Stimulated activated CD8-positive, alpha-beta memory T cell treated with anti-CD3 and anti-CD28 coated beads, Interleukin-12 subunit alpha, Interleukin-12 subunit beta, amount 100 ng/mL, for 1 hour (primary cell): Measurements from ENCODE around the gene TMEM61.
"Not testable (repeated sequence)": the region's sequence is repeated elsewhere in the genome, so short reads cannot be mapped to it uniquely, and the experiment has no call there.

Experiments used
- DNase-seq: peaks from one replicate; pipeline ENCODE4 v3.0.0-alpha.2; 2020; ENCODE audit warnings: low read depth

Gene TMEM61

GRCh38 chr1:54962612-54963395, 17.6 kb upstream of the TMEM61 start:
- DNase-seq, result no peak

DNA sequence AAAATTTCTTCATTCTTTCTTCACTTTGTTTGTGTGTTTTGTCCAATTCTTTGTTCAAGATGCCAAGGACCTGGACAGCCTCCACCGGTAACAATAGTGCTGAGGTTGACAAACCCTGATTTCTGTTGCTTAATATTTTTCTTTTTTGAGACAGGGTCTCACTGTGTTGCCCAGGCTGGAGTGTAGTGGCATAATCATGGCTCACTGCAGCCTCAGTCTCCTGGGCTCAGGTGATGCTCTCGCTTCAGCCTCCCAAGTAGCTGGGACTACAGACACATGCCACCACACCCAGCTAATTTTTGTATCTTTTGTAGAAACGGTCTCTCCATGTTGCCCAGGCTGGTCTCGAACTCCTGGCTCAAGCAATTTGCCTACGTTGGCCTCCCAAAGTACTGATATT, 16.6 kb upstream of the TMEM61 start:
- DNase-seq, result not testable (repeated sequence)

- no peak for DNase-seq
Measured at GRCh38 chr1:54965624-54966340, 14.6 kb upstream of the TMEM61 start.

DNA sequence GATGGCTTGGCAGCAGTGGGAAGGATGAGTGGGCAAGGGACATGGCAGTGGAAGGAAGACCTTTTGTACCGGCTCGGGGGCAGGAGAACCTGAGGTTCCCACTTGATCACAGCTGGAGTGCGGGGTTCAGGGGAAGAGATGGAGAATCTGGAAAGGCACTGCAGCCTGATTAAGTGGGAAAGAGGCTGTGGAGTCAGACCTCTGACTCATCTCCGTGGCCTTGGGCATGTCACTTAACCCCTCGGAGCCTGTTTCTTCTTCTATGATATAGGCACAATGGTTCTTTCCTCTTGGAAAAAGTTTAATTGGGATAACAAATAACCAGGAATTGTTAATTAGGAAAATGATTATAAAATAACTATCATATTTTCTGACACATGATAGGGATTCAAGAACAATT, 13.1 kb upstream of the TMEM61 start:
- DNase-seq, result no peak

GRCh38 chr1:54968551-54968950, 11.9 kb upstream of the TMEM61 start:
- no peak for DNase-seq

- no peak for DNase-seq
Measured at GRCh38 chr1:54969879-54970278, 10.5 kb upstream of the TMEM61 start.

- no peak for DNase-seq
Measured at GRCh38 chr1:54970901-54971300, 9.5 kb upstream of the TMEM61 start.

DNA sequence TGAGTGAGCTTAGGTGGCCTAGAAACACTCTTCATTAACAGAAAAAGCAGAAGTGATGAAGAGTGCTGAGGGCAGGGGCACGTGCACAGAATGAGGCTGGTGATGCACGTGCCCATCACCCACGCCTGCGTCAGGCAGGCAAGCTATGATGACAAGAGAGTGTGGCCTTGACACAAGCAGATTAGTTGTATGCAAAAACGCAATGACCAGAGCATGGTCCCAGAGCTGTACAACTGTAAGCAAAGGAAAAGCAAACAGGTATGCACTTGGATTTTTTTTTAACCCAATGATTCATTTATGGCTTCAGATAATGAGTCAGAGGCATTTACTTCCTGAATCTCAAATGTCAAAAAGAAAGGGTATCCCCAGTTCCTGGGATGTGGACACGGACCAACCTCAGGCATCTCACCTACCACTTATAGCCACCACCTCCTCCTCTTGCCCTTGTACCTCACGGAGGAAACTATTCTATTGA, 9.1 kb upstream of the TMEM61 start:
- no peak for DNase-seq

- DNase-seq, result no peak
Measured at GRCh38 chr1:54972436-54972835, 8.0 kb upstream of the TMEM61 start.

GRCh38 chr1:54973205-54973921, 7.1 kb upstream of the TMEM61 start:
- no peak for DNase-seq

DNA sequence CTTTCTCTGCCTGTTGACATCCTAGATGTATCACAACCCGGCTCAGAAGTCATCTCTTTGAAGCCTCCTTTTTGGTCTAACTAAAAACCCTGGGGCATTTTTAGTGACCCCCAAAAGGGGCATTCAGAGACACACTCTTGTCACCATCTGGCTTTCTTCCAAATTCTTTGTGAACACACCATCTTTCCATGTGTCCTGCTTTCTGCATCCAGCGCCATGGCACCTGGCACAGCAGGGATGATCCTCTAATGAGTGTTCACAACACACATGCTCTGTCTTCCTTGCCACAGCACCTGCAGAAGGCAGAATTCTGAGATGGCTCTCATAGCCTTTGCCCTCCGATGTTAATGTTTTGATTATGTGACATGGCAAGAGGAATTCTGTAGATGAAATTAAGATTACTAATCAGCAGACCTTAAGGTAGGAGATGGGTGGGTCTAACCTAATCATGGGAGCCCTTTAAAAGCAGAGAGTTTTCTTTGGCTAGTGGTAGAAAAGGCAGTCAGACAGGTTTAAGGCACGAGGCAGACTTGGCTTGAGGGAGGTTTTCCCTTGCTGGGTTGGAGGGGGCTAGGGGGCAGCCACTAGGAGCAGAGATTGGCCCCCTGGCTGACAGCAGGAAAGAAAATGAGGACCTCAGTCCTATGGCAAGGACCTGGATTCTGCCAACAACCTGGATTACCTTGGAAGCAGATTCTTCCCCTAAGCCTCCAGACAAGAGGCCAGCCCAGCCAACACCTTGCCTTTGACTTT, 4.9 kb upstream of the TMEM61 start:
- DNase-seq, result no peak

DNA sequence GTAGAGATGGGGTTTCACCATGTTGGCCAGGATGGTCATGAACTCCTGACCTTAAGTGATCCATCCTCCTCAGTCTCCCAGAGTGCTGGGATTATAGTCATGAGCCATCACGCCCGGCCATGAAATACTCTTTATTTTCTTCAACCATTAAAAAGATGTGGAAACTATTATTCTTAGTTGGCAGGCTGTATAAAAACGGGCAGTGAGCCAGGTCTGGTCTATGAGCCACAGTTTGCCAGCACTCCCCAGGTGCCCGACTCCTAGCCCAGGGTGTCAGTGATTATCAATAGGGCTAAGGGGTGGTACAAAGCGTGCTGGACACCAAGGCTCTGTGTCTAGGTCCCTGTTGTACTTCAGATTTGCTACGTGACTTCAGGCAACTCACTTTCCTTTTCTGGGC, 3.7 kb upstream of the TMEM61 start:
- no peak for DNase-seq

- no peak for DNase-seq
Measured at GRCh38 chr1:54977533-54978297, 2.7 kb upstream of the TMEM61 start.

DNA sequence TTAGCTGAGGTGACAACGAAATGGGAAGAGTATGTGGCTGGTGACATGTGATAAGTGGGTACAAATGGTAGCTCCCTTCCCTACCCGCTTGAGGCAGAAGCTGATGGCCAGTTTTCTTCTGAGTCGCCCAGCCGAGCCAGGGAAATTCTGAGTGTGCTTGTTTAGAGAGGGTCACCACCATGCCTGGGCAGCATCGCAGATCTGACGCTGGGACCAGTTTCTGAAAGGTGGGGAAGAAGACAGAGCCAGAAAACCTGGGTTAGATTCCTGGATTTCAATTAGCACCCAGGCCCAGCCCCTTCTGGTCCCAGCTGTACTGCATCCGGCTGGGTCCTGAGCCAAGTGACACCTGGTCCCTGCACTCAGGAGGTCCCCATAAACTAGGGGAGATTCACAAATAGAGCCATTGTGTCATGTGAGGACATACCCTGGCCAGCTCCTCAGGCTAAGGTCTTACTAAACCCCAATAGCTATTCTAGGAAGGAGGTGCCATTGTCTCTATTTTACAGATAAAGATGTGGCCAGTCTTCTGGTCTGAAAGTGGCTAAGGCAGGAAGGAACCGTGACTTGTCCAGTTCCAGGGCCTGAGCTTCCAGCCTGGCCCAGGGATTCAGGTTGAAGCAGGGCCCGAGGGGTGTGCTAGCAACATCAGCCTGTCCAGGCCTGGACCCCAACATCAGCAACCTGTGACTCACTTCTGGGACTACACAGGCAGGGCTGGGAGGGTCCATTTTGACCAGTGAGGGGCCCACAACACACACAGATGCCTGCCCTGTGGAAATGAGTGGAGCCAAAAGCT, 1.7 kb upstream of the TMEM61 start:
- DNase-seq, result no peak

GRCh38 chr1:54979327-54979891, 1.0 kb upstream of the TMEM61 start:
- DNase-seq, result no peak

GRCh38 chr1:54980046-54980527, 341 bp upstream of the TMEM61 start:
- no peak for DNase-seq

GRCh38 chr1:54981466-54981865, 1.0 kb downstream of the TMEM61 start:
- no peak for DNase-seq

DNA sequence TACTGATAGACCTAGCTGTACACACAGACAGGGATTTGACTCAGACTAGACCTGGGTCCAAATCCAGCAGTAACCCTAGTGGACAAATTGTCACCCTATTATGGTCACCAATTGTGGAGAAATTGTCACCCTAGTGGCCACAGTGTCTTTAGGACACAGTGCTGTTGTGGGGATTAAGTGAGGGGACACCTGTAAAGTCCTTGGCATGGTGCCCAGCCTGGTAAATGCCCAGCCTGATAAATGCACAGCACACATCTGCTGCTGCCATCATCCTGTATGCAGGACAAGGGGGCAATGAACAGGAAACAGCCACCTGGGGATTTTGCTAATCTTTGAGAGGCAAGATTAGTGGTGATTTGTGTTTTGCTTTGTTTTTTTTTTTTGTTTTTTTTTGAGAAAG, 2.3 kb downstream of the TMEM61 start:
- DNase-seq, result no peak

- no peak for DNase-seq
Measured at GRCh38 chr1:54984131-54984842, 3.9 kb downstream of the TMEM61 start.
